GM19455 (cell line): ENCODE measurements around the gene RAB6C.
"Not testable (repeated sequence)": the region's sequence is repeated elsewhere in the genome, so short reads cannot be mapped to it uniquely, and the experiment has no call there.

Experiments used
- ATAC-seq: cut with Tn5 transposase; IDR thresholded peaks from one replicate; pipeline ENCODE4 v1.9.1; 2021; ENCODE audit not compliant: unreplicated experiment

The RAB6C gene

DNA sequence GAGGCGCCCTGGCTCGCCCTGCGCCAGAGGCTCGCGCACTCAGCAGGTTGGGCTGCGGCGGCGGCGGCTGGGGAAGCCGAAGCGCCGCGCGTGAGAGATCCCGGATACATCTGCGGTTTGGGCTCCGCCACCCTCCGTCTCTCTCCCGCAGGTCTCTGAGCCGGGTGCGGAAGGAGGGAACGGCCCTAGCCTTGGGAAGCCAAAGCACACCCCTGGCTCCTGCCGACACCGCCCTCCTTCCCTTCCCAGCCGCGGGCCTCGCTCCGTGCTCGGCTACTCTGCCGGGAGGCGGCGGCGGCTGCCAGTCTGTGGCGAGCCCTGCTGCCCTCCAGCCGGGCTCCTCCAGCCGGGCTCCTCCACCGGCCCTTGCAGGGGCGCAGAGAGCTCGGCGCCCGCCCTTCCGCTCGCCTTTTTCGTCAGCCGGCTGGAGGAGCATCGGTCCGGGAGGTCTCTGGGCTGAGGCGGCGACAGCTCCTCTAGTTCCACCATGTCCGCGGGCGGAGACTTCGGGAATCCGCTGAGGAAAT is at the start of gene RAB6C:
Gene RAB6C (plus strand): TSS at position 38 of the 527 bp plus-strand sequence. CDS start 450 bp downstream, at position 488.
- ATAC-seq = not testable (repeated sequence)

DNA sequence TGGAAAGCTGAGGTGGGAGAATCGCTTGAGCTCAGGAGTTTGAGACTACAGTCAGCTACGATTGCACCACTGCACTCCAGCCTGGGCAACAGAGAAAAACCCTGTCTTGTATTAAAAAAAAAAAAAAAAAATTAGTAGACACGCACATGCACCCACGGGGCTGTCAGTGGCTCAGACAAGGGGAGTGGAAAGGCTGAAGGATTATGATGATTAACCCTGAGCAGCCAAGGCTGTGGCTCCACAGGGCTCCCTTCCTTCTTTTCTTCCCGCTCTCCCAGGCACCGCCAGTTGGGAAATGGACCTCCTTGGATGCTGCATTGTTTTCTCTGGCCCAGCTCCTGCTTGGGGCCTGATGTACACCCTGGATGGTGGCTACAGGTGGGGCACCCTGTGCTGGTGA is 49.0 kb upstream of the RAB6C start:
- no peak for ATAC-seq

DNA sequence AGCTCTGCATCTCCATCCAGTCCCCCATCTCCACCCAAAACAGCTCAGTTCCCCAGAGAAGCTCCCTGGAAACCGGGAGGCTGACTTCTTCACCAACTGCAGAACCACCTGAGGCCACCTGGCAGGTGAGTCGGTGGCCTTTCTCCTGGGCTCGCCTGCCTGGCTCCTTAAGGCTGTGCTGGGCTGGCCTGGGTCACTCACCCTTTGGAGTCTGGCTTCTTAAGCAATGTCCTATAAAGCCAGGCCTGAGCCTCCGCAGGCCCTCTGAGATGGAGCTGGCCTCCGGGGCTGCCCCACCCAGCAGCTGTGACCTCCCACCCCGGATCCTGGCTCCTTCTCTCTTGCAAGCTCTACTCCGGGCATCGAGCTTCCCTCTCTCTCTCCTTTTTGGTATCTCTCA is 46.1 kb upstream of the RAB6C start:
- not testable (repeated sequence) for ATAC-seq

DNA sequence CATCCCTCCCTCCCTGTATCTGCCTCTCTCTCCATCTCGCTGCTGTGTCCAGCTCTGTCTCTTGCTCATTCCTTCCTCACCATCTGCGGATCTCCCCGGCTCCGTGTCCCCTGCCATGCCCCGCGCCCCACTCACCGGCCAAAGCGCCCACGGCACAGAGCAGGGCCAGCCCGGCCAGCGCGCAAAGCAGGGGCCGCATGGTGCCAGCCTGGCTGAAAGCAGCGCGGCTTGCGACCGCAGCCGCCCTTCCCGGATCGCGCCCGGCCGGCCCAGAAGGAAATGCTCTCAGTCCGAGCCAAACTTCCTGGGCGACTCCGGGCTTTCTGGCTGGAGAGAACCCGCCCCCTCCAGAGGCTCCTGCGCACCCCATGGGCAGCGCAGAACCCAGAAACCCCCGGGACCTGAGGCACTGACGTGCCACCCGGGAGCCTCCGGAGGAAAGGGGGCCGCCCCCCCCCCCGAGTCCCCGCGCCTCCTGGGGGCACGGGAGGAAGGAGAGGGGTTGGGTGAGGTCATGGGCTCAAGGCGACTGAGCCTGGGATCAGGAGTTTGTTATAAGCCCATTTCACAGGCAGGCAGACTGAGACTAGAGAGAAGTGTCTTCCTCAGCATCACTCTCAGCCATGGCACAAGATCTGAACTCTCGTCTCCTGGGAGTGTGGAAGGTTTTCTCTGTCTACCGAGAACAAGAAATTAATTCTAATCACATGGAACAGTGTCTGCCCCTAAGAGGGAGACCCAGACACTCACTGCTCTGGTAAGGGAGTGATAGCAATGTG is 45.2 kb upstream of the RAB6C start:
- ATAC-seq = no peak

DNA sequence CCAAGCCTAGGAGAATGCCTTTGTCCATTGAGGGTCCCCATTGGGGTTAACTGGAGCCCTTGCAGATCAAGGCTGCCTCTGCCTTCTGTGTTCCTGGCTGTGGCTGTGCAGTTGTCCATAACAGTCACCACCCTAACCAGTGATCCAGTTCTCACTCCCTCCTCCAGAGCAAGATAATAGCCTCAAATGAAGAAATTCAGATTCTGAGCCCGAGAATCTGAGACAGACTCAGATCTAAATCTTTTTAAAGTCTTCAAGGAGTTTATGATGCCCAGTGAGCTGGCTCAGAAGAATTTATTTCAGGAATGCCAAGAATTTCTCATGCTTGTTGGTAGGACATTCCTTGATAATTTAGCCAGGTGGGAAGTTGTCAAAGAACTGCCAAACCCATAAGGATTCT is 44.3 kb upstream of the RAB6C start:
- ATAC-seq = no peak

DNA sequence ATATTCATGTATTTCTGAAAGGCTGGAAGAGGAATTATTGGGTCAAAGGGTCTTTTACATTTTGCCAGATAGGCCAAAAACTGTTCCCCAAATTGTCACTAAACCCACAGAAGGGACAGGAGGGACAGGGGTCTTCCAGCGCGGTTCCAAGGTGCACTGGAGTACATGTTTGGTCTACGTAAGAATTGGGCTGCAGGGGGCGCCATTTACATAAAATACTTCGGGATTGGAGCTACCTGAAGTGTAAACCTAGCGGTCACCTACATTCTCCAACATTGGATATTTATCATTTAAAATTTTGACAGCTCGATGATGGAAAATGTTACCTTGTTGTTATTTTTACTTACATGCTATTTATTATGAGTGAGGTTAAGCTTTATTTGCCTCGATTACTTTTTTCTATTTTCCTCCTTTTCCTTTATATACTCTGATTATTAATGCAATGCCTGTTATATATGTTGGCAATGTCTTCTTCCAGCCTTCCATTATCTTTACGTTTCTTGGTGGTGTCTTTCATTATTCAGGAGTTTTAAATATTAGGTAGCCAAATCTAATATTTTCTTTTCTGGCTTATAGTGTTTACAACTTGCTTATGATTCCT is 43.0 kb upstream of the RAB6C start:
- no peak for ATAC-seq

DNA sequence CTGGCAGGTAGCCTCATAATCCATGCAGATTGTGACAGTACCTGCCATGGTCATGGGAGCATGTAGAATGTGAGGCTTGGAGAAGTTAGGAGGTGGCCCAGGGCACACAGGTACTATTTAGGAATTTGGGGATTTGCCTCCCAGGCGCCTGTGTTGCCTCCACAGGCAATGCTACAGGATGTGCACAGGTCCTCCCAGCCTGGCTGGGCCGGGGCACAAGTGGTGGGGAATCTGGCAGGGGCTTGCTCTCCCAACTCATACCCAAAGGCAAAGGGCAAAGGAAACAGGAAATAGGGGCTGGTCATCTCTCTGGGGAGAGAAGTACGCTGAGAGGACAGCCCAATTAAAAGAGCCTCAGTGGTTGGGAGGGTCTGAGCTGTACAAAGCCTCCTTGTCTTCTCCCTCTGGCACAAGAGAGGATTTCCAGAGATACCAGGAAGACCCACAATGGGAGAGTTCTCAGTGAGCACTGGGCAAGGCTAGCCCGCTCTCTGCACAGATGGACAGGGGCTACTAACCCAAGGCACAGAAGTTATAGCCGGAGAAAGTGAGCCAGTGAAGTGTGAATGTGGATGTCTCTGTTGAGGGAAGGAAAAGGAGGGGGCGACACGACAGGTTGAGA is 40.5 kb upstream of the RAB6C start:
- ATAC-seq = not testable (repeated sequence)

DNA sequence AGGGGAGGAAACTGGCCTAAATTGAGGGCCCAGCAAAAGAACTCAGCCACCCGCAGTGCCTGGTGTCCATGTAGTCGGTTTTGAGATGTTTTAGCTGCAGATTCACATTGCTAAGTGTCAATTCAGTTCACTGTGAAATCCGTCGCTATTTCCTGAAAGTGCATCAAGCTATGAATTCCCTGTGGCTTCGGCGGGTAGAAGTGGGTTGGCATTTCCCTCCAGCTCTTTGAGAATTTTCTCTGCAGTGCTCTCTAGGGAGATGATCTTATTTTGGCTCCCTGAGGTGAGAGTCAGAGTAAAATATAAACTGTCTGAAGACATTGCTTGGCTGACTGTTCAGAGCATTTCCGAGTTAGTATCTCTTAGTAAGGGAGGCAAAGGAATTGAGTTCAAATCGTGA is 36.0 kb upstream of the RAB6C start:
- ATAC-seq = not testable (repeated sequence)

DNA sequence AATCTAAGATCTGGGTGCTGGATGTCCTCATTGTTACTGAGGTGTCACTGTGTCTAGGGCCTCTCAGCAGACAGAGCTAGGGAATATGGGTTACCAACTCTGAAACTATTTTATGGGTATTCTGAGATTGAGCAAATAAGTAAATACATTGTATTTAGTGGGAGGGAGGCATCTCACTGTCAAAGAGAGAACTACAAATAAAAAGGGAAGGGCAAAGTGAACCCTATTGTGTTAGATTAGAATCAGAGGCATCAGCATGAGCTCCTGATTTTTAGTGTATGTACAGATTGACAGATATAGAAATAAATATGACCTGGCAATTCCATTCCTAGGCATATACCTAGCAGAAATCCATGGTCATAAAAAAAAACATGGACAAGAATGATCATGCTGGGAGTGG is 33.9 kb upstream of the RAB6C start:
- ATAC-seq = no peak

DNA sequence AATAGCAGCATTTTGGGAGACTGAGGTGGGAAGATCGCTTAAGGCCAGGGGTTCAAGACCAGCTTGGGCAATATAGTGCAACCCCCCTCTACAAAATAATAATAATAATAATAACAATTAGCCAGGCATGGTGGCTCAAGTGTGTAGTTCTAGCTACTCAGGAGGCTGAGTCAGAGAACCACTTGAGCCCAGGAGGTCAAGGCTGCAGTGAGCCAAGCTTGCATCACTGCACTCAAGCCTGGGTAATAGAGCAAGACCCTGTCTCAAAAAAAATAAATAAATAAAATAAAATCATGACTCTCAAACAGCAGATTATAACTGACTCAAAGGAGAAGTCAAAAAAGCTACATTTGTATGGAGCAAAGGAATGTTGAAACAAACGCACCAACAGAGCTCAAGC is 31.8 kb upstream of the RAB6C start:
- ATAC-seq = not testable (repeated sequence)

DNA sequence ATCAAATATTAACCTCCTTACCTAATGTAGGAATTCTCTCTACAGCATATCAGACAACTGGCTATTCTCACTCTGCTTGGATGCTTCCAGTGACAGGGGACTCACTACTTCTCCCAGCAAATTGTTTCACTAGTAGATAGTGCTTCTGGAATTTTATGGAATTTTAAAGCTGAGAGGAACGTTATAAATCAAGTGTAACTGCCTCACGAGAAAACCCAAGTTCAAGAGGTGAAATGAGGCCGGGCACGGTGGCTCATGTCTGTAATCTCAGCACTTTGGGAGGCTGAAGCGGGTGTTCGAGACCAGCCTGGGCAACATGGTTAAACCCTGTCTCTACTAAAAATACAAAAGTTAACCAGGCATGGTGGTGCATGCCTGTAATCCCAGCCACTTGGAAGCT is 23.3 kb upstream of the RAB6C start:
- not testable (repeated sequence) for ATAC-seq

DNA sequence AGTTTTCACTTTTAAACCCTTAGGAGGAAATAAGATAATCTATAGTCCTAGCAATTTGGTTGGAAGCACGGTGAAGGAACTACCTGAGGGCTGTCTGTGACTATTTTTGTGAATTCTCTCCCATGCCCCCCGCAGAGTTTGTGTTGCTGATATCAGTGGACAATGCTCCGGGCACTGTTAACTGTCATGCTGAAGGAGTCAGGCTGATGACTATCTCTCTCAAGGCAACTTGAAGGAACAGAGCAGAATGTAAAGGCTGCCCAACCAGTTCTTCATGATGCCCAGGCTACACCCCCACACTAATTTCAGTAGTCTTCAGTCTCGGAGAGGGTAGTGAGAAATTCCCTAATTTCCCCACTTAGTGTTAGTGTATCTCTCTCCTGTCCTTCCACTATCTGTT is 21.6 kb upstream of the RAB6C start:
- no peak for ATAC-seq

DNA sequence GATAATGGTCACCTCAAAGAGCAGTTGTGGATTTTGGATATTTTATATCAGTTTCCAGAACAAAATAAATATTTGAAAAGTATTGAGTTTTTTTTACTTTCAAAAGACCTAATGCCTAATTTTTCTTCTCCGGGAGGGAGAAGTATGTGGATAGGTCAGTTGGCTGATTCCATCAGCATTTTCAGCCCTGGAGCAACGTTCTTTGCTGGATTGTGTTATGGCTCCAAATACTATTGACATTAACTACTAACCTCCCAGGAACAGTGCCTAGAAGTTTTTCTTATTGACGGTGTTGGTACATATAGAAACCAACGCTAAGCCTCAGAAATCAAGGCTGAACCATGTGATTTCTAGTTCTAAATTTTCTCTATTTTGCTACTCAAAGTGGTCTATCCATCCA is 20.7 kb upstream of the RAB6C start:
- not testable (repeated sequence) for ATAC-seq

DNA sequence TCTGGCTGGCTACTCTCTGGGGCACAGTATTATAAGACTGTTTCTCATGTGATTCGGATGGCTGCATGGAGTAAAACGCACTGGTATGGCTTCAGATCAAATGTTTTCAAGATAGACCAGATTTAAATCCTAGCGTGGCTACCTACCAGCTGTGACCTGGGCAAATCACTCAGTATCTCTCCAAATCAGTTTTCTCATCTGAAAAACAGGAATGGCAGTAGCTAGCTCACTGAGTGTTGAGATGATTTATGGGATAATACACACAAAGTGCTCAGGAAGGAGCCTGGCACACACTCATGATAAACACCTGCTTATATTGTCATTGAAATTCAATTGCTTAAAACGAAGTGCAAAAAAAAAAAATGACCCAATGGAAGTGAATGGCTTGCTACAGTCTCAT is 10.9 kb upstream of the RAB6C start:
- ATAC-seq = not testable (repeated sequence)

DNA sequence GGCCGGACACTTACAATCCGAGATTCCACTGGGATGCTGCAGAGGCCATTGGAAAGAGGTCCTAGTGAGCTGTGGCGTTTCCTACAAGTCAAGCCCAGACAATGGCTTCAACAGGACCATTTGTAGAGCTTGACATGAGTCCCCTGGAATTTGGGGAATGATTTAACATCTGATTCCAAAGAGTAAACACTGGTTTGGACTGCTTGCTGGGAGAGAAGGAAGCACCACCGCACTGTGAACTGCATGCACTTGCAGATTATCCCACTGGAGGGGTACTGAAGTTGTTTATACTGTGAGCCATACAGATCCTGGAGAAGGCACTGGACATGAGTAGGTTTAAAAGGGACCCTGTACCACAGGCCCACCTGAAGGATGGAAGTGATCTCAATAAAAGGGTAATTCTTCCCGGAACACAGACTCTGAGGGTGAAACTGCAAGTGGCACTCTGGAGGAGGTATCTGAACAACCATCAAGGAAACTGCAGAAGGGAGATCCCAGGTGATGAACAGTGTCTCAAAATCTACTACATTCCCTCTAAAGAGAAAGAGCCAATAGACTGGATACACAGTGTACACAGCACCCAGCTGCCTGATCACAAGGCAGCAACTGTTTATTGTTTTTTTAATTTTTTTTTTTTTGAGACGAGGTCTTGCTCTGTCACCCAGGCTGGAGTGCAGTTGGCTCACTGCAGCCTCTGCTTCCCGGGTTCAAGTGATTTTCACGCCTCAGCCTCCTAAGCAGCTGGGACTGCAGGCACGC is 4.3 kb upstream of the RAB6C start:
- ATAC-seq = no peak

DNA sequence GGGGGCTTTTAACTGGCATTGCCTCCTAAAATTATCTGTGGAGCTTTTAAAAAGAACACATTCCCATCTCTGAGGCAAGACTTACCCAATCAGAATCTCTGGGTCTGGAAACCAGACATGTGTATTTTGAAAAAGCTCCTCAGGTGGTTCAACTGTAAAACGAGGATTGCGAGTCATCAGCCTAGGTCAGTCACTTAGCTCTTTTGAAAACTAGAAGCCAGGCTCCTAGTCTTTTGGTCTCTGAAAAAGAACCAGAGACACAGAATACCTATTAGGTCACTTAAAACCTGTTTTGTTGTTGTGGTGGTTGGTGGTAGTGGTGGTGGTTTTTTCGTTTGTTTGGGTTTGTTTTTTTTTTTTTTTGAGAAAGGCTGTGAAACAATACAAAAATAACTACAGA is 2.5 kb upstream of the RAB6C start:
- not testable (repeated sequence) for ATAC-seq

DNA sequence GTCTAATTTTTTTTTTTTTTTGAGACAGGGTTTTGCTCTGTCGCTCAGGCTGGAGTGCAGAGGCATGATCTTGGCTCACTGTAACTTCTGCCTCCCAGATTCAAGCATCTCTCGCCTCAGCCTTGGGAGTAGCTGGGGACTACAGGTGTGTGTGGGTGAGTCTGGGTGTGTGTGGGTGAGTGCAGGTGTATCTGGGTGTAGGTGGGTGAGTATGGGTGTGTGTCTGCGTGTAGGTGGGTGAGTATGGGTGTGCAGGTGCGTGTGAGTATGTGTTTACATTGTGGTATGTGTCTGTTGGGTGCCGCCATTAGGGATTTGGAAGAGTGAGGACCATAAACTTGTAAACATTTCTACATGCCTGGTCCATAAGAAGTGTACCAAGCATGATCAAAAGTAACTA is 1.5 kb upstream of the RAB6C start:
- no peak for ATAC-seq

DNA sequence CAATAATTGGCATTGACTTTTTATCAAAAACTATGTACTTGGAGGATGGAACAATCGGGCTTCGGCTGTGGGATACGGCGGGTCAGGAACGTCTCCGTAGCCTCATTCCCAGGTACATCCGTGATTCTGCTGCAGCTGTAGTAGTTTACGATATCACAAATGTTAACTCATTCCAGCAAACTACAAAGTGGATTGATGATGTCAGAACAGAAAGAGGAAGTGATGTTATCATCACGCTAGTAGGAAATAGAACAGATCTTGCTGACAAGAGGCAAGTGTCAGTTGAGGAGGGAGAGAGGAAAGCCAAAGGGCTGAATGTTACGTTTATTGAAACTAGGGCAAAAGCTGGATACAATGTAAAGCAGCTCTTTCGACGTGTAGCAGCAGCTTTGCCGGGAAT is 780 bp downstream of the RAB6C start:
- not testable (repeated sequence) for ATAC-seq

DNA sequence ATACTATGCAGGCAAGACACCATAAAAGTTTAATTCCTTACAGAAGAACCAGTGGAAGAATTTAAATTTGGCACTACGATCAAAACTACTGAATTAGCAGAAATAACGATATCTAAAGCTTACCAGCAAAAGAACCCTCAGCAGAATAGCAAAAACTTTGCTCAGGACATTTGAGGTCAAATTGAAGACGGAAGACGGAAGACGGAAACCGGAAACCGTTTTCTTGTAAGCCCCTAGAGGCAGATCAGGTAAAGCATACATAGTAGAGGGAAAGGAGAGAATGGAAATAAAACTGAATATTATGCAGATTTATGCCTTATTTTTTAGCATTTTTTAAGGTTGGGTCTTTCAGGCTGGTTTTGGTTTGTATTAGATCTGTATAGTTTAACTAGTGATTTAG is 2.2 kb downstream of the RAB6C start:
- ATAC-seq = not testable (repeated sequence)

DNA sequence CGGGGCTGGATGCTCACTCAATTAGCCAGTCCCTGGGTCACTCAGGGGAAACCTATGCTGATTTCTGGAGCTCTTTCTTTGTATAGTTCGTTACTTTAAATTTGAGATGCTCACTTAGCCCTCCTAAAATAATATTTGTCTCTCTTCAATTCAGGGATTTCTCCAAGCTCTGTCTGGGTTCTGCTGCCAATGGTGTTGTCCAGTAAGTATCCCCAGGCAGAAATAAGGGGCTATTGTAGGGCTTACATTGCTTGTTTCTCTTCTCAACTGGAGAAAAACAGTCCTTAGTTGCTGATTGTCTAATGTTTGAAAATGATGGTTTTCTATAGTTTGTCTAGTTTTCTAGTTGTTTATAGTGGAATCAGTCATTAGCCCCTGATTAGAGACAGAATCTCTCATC is 5.0 kb downstream of the RAB6C start:
- no peak for ATAC-seq

DNA sequence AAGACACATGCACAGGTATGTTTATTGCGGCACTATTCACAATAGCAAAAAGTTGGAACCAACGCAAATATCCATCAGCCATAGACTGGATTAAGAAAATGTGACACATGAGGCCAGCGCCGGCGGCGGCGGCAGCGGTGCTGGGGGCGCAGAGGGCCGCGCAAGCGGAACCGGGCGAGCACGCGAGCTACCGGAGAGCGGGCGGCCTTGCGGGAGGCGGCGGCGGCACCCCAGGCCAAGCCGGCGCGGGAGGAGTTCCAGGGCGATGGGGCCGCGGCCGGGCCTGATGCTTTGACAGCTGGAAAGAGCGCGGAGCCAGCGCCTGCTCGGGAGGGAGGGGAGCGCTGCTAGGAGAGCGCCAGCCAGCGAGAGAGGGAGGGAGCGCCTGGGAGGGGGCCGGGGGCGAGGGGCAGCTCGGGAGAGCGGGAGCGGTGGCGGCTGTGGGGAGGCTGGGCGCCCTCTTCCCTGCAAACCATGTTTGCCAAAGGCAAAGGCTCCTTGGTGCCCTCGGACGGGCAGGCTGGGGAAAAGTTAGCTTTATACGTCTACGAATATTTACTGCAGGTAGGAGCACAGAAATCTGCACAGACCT is 13.0 kb downstream of the RAB6C start:
- ATAC-seq = not testable (repeated sequence)
